HG03175 (cell line): ENCODE results near the gene GPATCH8.
"Not testable (repeated sequence)": the region's sequence is repeated elsewhere in the genome, so short reads cannot be mapped to it uniquely, and the experiment has no call there.

Source experiments
- ATAC-seq: cut with Tn5 transposase; IDR thresholded peaks from one replicate; pipeline ENCODE4 v1.9.1; 2021; ENCODE audit warnings: mild to moderate bottlenecking, moderate library complexity; ENCODE audit not compliant: unreplicated experiment

GPATCH8 gene

DNA sequence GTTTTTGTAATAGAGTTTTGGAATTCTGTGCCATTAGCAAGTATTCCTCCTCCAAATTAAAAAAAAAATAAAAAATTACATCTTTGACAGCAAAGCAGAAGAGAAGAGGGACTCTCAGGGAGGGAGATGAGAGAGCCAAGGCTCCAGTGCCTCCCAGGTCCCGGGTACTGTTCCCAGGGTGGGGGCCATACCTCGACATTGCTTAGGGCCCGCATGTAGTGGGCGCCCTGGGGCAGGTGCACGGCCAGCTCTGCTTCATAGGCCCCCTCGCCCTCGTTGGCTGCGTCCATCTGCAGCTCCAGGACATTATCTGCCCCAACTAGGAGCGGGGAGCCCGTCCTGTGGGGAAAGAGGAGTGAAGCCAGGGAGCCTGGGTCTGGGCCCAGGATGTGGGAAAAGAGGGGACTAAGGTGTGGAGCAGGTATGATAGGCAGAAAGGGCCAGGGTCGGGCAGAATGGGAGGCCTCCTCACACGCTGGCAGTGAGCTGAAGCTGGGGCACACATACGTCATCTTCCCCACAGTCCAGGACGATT is 125.0 kb downstream of the GPATCH8 start:
- no peak for ATAC-seq

GRCh38 chr17:44376779-44377178 is 126.4 kb downstream of the GPATCH8 start:
- no peak for ATAC-seq

GRCh38 chr17:44376124-44376523 is 127.1 kb downstream of the GPATCH8 start:
- no peak for ATAC-seq

DNA sequence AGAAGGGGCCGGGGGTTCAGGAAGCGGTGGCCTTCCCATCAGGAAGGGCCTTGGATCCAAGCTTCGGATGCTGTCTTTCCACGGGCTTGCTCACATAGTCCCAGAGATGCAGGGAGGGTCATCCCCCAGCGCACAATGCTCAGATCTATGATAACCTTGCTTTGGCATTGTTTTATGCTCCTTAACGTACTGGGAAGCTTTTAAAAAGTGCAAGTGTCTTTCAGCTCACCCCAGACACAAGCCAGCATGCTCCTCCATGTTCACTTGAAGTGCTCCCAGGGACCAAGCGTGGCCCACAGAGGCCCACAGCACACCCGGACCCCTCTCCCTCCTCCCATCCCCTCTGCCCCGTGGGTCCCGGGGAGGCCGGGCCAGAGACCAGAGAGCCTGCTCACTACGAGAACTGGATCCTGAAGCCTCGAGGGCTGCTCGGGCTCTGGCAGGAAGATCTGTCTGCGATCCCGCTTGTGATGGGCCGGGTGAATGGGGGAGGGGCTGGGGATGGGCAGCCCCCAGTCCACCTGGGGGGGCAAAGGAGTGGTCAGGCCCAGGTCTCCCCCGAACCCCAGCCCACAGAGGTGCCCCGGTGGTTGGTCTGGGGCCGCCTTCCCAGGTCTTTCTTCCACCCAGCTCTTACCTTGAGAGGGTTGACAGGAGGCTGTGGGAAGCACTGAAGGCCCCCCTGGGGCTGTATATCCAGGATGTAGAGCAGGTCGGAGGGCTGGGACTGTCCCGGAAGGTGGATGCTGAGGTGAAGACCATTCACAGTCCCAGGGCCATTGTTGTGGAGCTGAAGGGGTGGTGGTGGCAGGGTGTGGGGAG is 127.8 kb downstream of the GPATCH8 start:
- no peak for ATAC-seq

GRCh38 chr17:44374306-44375195 is 128.7 kb downstream of the GPATCH8 start:
- no peak for ATAC-seq

DNA sequence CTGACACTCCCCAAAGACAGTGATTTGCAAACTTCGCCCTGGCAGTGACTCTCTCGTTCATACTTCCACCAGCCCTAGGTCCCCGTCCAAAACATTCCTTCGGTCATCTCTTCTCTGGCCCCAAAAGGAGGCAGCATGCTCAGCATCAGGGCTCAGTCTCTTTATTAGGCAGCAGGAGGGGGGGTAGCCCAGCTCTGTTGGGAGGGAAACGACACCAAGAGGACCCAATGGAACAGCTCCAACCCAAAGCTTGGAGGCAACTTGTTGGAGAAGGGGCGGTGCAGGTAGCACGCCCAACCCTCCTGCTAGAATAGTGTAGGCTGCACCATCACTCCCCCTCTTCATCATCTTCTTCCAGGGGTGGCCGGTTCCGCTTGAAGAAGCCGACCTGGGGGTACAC is 131.2 kb downstream of the GPATCH8 start:
- no peak for ATAC-seq

DNA sequence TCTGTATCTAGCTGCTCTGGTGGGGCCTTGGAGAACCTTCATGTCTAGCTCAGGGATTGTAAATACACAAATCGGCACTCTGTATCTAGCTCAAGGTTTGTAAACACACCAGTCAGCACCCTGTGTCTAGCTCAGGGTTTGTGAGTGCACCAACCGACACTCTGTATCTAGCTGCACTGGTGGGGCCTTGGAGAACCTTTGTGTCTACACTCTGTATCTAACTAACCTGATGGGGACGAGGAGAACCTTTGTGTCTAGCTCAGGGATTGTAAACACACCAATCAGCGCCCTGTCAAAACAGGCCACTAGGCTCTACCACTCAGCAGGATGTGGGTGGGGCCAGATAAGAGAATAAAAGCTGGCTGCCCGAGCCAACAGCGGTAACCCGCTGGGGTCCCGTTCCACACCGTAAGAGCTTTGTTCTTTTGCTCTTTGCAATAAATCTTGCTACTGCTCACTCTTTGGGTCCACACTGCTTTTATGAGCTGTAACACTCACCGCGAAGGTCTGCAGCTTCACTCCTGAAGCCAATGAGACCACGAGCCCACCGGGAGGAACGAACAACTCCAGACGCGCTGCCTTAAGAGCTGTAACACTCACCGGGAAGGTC is 133.7 kb downstream of the GPATCH8 start:
- not testable (repeated sequence) for ATAC-seq

DNA sequence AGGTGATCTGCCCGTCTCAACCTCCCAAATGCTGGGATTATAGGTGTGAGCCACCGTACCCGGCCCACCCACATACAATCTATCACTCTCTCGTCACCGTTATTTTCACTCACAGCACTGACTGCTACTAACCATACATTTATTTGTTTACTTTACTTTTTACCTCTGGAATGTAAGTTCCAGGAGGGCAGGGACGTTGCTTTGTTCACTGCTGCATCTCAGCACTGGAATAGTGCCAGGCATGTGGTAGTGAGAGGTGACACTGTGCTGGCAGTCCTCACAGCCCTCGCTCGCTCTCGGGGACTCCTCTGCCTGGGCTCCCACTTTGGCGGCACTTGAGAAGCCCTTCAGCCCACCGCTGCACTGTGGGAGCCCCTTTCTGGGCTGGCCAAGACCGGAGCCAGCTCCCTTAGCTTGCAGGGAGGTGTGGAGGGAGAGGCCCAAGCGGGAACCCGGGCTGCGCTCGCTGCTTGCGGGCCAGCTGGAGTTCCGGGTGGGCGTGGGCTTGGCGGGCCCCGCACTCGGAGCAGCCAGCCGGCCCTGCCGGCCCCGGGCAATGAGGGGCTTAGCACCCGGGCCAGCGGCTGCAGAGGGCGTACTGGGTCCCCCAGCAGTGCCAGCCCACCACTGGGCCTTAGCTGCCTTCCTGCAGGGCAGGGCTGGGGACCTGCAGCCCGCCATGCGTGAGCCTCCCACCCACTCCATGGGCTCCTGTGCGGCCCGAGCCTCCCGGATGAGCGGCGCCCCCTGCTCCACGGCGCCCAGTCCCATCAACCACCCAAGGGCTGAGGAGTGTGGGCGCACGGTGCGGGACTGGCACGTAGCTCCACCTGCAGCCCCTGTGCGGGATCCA is 134.6 kb downstream of the GPATCH8 start:
- ATAC-seq, result not testable (repeated sequence)

DNA sequence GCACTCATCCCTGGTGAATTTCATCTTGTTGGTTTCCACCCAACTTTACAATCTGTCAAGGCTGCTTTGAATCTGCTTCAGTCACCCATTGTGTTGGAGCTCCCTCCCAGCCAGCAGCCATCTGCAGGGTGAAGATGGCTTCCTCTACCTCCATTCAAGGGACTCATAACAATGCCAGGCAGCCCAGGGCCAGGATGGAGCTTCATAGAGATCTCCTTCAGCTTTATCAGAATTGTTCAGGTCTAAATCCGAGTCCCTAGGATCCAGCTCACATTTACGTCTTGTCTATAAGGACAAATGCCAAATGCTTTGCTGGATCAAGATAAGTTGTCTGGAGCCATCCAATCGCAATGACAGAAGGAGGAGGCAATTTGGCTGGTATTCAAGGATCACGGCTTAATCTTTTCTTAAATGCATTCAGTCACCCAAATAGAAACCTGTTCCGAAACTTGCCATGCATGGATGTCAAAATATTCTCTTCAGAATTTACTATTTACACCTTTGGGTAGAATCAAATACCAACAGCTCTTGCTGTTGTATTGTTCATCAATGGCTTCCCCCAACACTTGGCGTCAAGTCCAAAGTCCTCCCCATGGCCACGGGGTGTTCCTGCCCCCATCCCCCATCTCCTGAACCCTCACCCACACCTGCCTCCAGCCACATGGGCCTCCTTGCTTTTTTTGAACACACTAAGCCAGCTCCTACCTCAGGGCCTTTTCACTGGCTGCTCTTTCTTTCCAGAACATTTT is 135.8 kb downstream of the GPATCH8 start:
- no peak for ATAC-seq

GRCh38 chr17:44365051-44365450 is 138.2 kb downstream of the GPATCH8 start:
- not testable (repeated sequence) for ATAC-seq

- no peak for ATAC-seq
Measured at GRCh38 chr17:44363613-44364159, 139.5 kb downstream of the GPATCH8 start, which contains the start of gene FAM171A2. FAM171A2 (minus strand) TSS chr17:44363853; CDS start chr17:44363714, 139 bp downstream.

DNA sequence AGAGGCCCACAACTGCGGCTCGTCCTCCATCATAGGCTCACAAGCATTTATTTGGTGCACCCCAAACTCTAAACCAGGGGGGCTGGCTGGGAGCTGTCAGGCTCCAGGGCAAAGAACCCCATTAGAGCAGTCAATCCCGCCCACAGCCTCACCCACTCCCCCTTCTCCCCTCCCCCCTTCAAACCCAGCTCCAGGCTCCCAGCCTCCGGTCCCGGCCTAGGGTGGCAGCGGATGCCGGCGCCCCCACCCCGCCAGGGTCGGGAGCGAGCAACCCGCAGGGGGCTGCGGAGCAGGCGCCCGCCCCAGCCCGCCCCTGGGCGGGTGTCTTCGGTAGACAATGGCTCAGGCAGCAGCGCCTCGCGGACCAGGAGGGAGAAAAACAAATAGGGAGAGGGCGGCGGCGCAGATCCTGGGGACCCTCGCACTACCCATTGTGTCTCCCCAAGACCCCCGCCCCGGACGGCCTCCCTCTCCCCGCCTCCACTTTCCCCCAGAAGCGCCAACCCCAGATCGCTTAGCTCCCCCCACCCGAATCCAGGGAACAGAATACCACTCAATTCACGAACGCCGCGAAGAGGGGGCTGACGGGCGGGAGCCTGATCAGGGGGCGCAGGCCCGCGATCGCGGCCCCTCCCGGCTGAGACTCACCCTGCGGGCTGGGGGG is 140.1 kb downstream of the GPATCH8 start:
- ATAC-seq, result no peak

DNA sequence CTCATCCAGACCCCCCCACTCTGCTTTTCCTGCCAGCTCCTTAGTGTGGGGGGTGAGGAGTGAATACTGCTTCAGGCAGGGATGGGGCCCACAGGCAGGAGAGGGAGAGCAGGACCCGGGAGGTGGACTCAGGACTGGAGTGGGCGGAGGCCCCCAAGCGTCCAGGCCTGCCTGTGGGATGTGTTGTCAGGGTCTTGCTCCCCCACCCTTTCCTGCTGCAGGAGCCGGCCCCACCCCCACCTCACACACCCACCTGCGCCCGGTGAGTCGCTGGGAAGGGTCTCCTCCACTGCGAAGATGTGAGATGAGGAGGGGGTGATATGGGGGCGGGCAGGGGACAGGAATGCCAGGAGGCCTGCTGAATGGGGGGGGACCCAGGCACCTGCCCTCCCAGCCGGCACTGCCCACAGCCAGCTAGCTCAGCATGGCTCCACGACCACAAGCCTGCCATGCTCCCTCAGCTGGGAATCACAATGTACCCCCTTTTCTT is 140.7 kb downstream of the GPATCH8 start:
- ATAC-seq, result no peak

DNA sequence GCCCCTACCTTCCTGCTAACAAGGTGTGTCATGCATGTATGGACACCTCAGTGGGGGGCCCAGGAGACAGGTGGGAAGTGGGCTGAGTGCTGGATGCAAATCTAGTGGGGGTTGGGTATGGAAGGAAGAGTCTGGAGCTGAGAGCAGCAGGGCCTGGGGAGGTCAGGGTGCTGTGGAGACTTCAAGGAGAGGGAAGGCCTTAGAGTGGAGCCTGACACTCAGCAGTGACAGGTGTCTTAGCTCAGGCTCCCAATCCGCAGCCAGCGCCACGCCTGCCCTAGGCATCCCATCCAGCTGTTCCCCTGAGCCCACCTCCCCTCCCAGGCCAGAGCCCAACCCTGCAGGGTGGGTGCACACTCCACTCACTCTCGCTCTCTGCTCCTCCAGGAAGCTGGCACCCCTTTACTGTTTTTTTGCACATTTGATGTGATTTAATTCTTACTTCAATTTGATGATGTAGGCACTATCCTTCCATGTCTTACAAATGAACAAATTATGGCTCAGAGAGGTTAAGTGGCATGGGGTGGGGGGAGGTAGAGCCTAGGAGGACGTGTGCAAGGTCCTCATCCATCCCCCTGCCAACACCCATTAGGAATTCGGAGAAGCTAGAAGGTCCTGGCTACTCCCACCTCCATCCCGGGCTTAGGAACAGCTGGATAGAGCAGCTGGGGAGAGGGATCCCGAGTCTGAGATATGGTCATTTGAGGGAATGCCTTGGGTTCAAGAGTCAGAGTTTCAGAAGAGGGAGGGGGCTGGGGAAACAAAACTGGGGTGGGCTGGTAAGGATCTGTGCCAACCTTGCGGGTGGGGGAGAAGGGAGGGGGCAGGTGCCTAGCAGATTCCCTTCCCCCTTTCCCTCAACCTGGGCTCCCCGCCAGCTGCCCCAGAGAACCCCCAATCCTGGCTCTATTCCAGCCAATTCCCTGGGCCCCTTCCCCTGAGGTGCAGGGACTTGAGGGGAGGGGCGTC is 141.6 kb downstream of the GPATCH8 start:
- no peak for ATAC-seq

DNA sequence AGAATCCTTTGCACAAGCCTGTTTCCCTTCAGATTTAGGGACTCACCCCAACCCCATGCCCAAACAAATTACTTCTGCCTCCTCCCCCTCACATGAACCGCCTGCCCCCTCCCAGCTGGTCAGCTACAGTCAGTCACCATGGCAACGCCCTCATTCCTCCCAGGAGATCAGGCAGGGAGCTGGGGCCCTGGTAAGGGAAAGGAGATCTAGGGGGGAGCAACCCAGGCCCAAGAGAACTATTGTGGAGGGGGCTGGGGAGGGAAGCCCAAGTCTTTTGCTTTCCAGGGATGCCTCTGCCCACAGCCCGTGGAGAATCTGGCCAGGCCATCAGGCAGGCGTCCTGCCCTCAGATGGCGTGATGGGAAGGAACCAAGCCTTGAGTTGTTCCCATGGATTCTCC is 142.4 kb downstream of the GPATCH8 start:
- ATAC-seq, result no peak

- no peak for ATAC-seq
Measured at GRCh38 chr17:44360144-44360533, 143.1 kb downstream of the GPATCH8 start.

- no peak for ATAC-seq
Measured at GRCh38 chr17:44359458-44360143, 143.6 kb downstream of the GPATCH8 start.
